WTC11 (cell line): ENCODE data around the gene BABAM2. TPM values are rescaled to one million over a fixed set of nuclear protein-coding genes. Genes with fewer than 3 reads are reported as not detected.

Source experiments
- ATAC-seq: fragments of 200-7000 bp; cut with Tn5 transposase; 2 replicates; pipeline ENCODE4 v1.10.0; 2021; ENCODE audit warnings: mild to moderate bottlenecking, moderate library complexity
- CTCF ChIA-PET: fragments of 300-600 bp; sonication (Branson Sonifier 250); formaldehyde crosslinking; loops from one replicate; lab custom pipeline; 2021; ENCODE audit warnings: antibody characterized with exemption; lab: Charles Lee
- POLR2A ChIA-PET: fragments of 350-600 bp; sonication (Branson Sonifier 250); formaldehyde crosslinking; loops from one replicate; lab custom pipeline; 2021; ENCODE audit warnings: antibody characterized with exemption; lab: Charles Lee
- DNase-seq: peaks from one replicate; pipeline ENCODE4 v3.0.0; 2021; ENCODE audit warnings: low spot score
- H3K27ac Mint-ChIP-seq: 2 replicates; pipeline ENCODE4 v1.8.0; 2021; ENCODE audit warnings: mixed read lengths
- H3K27me3 Mint-ChIP-seq: 2 replicates; pipeline ENCODE4 v1.8.0; 2021; ENCODE audit warnings: low read depth, mild to moderate bottlenecking, moderate library complexity, mixed read lengths
- H3K36me3 Mint-ChIP-seq: 2 replicates; pipeline ENCODE4 v1.8.0; 2021; ENCODE audit warnings: mixed read lengths
- H3K4me1 Mint-ChIP-seq: 2 replicates; pipeline ENCODE4 v1.8.0; 2022; ENCODE audit warnings: mixed read lengths
- H3K4me3 Mint-ChIP-seq: 2 replicates; pipeline ENCODE4 v1.8.0; 2021; ENCODE audit warnings: mild to moderate bottlenecking, moderate library complexity, mixed read lengths
- H3K9me3 Mint-ChIP-seq: 2 replicates; pipeline ENCODE4 v1.8.0; 2021; ENCODE audit warnings: mixed read lengths
- ELF4 ChIP-seq: sonication (generic); formaldehyde crosslinking; IDR thresholded peaks from 2 replicates; pipeline ENCODE4 v1.8.1; 2022; ENCODE audit warnings: low read depth, mild to moderate bottlenecking, moderate library complexity, missing genetic modification reagents
- ERG ChIP-seq: fragments of 250-450 bp; sonication (Bioruptor Pico); IDR thresholded peaks from 2 replicates; pipeline ENCODE4 v1.8.0; 2021; ENCODE audit warnings: mild to moderate bottlenecking
- ETV6 ChIP-seq: sonication (generic); formaldehyde crosslinking; IDR thresholded peaks from 2 replicates; pipeline ENCODE4 v1.8.1; 2022; ENCODE audit warnings: mild to moderate bottlenecking, missing genetic modification reagents
- FOXK1 ChIP-seq: sonication (generic); formaldehyde crosslinking; IDR thresholded peaks from 2 replicates; pipeline ENCODE4 v1.8.0; 2022; ENCODE audit warnings: mild to moderate bottlenecking, moderate library complexity, missing genetic modification reagents
- JUN ChIP-seq: sonication (generic); formaldehyde crosslinking; IDR thresholded peaks from 2 replicates; pipeline ENCODE4 v1.8.0; 2023; ENCODE audit warnings: mild to moderate bottlenecking, missing genetic modification reagents
- MLX ChIP-seq: sonication (generic); formaldehyde crosslinking; IDR thresholded peaks from 2 replicates; pipeline ENCODE4 v1.8.1; 2023; ENCODE audit warnings: mild to moderate bottlenecking, missing genetic modification reagents, moderate library complexity
- MYBL2 ChIP-seq: sonication (generic); formaldehyde crosslinking; IDR thresholded peaks from 2 replicates; pipeline ENCODE4 v1.8.1; 2023; ENCODE audit warnings: mild to moderate bottlenecking, moderate library complexity, missing genetic modification reagents
- NR1H2 ChIP-seq: sonication (generic); formaldehyde crosslinking; IDR thresholded peaks from 2 replicates; pipeline ENCODE4 v1.9.0; 2021; ENCODE audit warnings: mild to moderate bottlenecking, moderate library complexity, missing genetic modification reagents
- OVOL2 ChIP-seq: fragments of 250-450 bp; sonication (Bioruptor Pico); IDR thresholded peaks from 2 replicates; pipeline ENCODE4 v1.9.0; 2021; ENCODE audit warnings: mild to moderate bottlenecking, borderline replicate concordance
- RELA ChIP-seq: sonication (generic); formaldehyde crosslinking; IDR thresholded peaks from 2 replicates; pipeline ENCODE4 v1.8.1; 2022; ENCODE audit warnings: missing genetic modification reagents, mild to moderate bottlenecking, borderline replicate concordance
- RORB ChIP-seq: fragments of 250-450 bp; sonication (Bioruptor Pico); IDR thresholded peaks from 2 replicates; pipeline ENCODE4 v1.9.0; 2021; ENCODE audit warnings: mild to moderate bottlenecking
- SMAD3 ChIP-seq: sonication (generic); formaldehyde crosslinking; IDR thresholded peaks from 2 replicates; pipeline ENCODE4 v1.8.0; 2022; ENCODE audit warnings: missing genetic modification reagents, mild to moderate bottlenecking, borderline replicate concordance
- SMAD4 ChIP-seq: sonication (generic); formaldehyde crosslinking; IDR thresholded peaks from 2 replicates; pipeline ENCODE4 v1.8.0; 2022; ENCODE audit warnings: mild to moderate bottlenecking, missing genetic modification reagents
- TCF7 ChIP-seq: sonication (generic); formaldehyde crosslinking; IDR thresholded peaks from 2 replicates; pipeline ENCODE4 v1.8.0; 2022; ENCODE audit warnings: mild to moderate bottlenecking, low read depth, missing genetic modification reagents, moderate library complexity
- TEAD4 ChIP-seq: sonication (generic); formaldehyde crosslinking; IDR thresholded peaks from 2 replicates; pipeline ENCODE4 v1.8.0; 2022; ENCODE audit warnings: mild to moderate bottlenecking, missing genetic modification reagents
- ZNF219 ChIP-seq: sonication (generic); formaldehyde crosslinking; IDR thresholded peaks from 2 replicates; pipeline ENCODE4 v1.8.0; 2023; ENCODE audit warnings: missing genetic modification reagents, mild to moderate bottlenecking, borderline replicate concordance
- ZNF232 ChIP-seq: sonication (generic); formaldehyde crosslinking; IDR thresholded peaks from 2 replicates; pipeline ENCODE4 v1.8.0; 2022; ENCODE audit warnings: mild to moderate bottlenecking, missing genetic modification reagents
- ZSCAN18 ChIP-seq: fragments of 250-450 bp; sonication (Bioruptor Pico); IDR thresholded peaks from 2 replicates; pipeline ENCODE4 v2.1.2; 2022; ENCODE audit warnings: mild to moderate bottlenecking, moderate library complexity
- total RNA-seq: library from RNA; stranded (reverse); gene quantifications from 3 replicates; pipeline ENCODE4 v1.2.3, GENCODE V29; 2021
- TF ChIP-seq, protein P1 (sequence below): sonication (generic); formaldehyde crosslinking; conservative IDR thresholded peaks from 2 replicates; pipeline ENCODE4 v1.8.1; 2023; ENCODE audit warnings: mild to moderate bottlenecking, low read depth, missing genetic modification reagents, moderate library complexity
- TF ChIP-seq, protein P2 (sequence below): fragments of 250-450 bp; sonication (Bioruptor Pico); IDR thresholded peaks from 2 replicates; pipeline ENCODE4 v1.9.0; 2021; ENCODE audit warnings: mild to moderate bottlenecking
- TF ChIP-seq, protein P3 (sequence below): sonication (generic); formaldehyde crosslinking; IDR thresholded peaks from 2 replicates; pipeline ENCODE4 v1.8.1; 2022; ENCODE audit warnings: low read depth, missing genetic modification reagents, borderline replicate concordance

Gene BABAM2
- total RNA-seq, 1 experiment from 2014 or later: 16.5 TPM

DNA sequence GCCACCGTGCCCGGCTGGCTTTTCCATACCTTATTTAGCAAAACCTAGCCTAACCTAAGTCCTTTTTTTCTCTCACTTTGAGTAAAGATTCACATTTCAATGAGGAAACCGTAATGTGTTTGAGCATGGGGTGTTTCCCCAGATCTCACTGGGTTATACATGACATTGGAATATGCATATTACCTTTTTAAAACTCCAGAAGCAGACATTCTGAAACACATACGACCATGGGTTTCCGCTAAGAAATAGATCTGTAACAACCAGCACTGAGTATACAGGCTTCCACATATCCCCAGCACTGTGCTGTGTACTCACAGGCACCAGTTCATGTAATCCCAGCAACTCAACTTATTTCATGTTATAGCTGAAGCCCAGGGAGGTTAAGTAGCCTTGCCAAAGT is 461.1 kb downstream of the BABAM2 start:
- Mint-ChIP-seq H3K4me1 (peaks cover 10% of the 10 kb centered on the region; the same call in 1 of the 2 replicates), H3K27ac (no peak overlapping the region), H3K36me3 (no peaks in the 10 kb centered on the region), H3K27me3 (no peaks in the 10 kb centered on the region), H3K4me3 (no peak overlapping the region), H3K9me3 (no peaks in the 10 kb centered on the region)
- TF ChIP-seq SMAD3 (CRISPR knock-in tag) (no peak), ERG (CRISPR knock-in tag) (no peak), FOXK1 (CRISPR knock-in tag) (no peak), ZNF232 (no peak), NR1H2 (no peak)
- TF ChIP-seq, protein P1, sequence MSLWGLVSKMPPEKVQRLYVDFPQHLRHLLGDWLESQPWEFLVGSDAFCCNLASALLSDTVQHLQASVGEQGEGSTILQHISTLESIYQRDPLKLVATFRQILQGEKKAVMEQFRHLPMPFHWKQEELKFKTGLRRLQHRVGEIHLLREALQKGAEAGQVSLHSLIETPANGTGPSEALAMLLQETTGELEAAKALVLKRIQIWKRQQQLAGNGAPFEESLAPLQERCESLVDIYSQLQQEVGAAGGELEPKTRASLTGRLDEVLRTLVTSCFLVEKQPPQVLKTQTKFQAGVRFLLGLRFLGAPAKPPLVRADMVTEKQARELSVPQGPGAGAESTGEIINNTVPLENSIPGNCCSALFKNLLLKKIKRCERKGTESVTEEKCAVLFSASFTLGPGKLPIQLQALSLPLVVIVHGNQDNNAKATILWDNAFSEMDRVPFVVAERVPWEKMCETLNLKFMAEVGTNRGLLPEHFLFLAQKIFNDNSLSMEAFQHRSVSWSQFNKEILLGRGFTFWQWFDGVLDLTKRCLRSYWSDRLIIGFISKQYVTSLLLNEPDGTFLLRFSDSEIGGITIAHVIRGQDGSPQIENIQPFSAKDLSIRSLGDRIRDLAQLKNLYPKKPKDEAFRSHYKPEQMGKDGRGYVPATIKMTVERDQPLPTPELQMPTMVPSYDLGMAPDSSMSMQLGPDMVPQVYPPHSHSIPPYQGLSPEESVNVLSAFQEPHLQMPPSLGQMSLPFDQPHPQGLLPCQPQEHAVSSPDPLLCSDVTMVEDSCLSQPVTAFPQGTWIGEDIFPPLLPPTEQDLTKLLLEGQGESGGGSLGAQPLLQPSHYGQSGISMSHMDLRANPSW: no peak
- ATAC-seq (no peak), DNase-seq (no peak)
- CTCF ChIA-PET: interaction anchor here (1.0 kb wide), 1 partner anchor 668 kb away, joined by 5 read pairs; no protein-coding TSS in a partner anchor
- POLR2A ChIA-PET: no interaction called here

DNA sequence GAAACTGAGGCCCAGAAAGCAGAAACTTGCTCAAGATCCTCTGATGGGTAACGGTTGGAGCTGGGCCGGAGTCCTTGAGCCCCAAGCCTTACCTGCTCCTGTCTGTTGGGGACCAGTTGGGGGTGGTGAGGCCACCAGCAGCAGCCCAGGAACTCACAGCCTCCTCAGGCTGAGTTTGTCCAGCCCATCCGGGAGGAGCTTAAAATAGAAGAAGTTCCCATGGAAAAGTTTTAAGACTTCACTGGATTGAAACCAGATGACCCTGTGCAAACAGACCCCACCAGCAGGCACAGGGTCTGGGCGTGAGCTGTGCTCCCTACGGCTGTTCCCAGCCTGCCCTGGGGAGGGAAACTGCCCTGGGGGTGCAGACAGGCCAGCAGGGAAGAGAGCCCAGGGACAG is 461.6 kb downstream of the BABAM2 start:
- ATAC-seq: no peak
- POLR2A ChIA-PET: no interaction called here
- Mint-ChIP-seq H3K27me3 (no peaks in the 10 kb centered on the region), H3K27ac (no peak overlapping the region)
- no peak for DNase-seq
- TF ChIP-seq, protein P2, sequence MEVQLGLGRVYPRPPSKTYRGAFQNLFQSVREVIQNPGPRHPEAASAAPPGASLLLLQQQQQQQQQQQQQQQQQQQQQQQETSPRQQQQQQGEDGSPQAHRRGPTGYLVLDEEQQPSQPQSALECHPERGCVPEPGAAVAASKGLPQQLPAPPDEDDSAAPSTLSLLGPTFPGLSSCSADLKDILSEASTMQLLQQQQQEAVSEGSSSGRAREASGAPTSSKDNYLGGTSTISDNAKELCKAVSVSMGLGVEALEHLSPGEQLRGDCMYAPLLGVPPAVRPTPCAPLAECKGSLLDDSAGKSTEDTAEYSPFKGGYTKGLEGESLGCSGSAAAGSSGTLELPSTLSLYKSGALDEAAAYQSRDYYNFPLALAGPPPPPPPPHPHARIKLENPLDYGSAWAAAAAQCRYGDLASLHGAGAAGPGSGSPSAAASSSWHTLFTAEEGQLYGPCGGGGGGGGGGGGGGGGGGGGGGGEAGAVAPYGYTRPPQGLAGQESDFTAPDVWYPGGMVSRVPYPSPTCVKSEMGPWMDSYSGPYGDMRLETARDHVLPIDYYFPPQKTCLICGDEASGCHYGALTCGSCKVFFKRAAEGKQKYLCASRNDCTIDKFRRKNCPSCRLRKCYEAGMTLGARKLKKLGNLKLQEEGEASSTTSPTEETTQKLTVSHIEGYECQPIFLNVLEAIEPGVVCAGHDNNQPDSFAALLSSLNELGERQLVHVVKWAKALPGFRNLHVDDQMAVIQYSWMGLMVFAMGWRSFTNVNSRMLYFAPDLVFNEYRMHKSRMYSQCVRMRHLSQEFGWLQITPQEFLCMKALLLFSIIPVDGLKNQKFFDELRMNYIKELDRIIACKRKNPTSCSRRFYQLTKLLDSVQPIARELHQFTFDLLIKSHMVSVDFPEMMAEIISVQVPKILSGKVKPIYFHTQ: no peak
- TF ChIP-seq MYBL2 (CRISPR knock-in tag): no peak
- no peak for TF ChIP-seq ETV6 (CRISPR knock-in tag)
- no peak for TF ChIP-seq SMAD3 (CRISPR knock-in tag)
- no peak for TF ChIP-seq TCF7 (CRISPR knock-in tag)
- TF ChIP-seq RORB (CRISPR knock-in tag): no peak
- TF ChIP-seq, protein P3, sequence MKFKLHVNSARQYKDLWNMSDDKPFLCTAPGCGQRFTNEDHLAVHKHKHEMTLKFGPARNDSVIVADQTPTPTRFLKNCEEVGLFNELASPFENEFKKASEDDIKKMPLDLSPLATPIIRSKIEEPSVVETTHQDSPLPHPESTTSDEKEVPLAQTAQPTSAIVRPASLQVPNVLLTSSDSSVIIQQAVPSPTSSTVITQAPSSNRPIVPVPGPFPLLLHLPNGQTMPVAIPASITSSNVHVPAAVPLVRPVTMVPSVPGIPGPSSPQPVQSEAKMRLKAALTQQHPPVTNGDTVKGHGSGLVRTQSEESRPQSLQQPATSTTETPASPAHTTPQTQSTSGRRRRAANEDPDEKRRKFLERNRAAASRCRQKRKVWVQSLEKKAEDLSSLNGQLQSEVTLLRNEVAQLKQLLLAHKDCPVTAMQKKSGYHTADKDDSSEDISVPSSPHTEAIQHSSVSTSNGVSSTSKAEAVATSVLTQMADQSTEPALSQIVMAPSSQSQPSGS (CRISPR knock-in tag): no peak
- no peak for TF ChIP-seq JUN (CRISPR knock-in tag)
- TF ChIP-seq TEAD4 (CRISPR knock-in tag): no peak
- TF ChIP-seq, all 79 proteins: peak for 0
- Mint-ChIP-seq H3K4me3 (no peak overlapping the region), H3K36me3 (no peaks in the 10 kb centered on the region), H3K4me1 (peaks cover 10% of the 10 kb centered on the region; the same call in 1 of the 2 replicates), H3K9me3 (no peaks in the 10 kb centered on the region)
- CTCF ChIA-PET: interaction anchor here (1.0 kb wide), 1 partner anchor 668 kb away, joined by 5 read pairs; no protein-coding TSS in a partner anchor

GRCh38 chr2:28352610-28353195 is 462.2 kb downstream of the BABAM2 start:
- ATAC-seq: no peak
- DNase-seq: no peak
- Mint-ChIP-seq H3K4me3 (no peak overlapping the region), H3K9me3 (no peaks in the 10 kb centered on the region), H3K27ac (no peak overlapping the region), H3K4me1 (peaks cover 10% of the 10 kb centered on the region; the same call in 1 of the 2 replicates), H3K36me3 (no peaks in the 10 kb centered on the region), H3K27me3 (no peaks in the 10 kb centered on the region)
- ChIA-PET POLR2A (no interaction called here), CTCF (interaction anchor here (1.0 kb wide), 1 partner anchor 669 kb away, joined by 5 read pairs; no protein-coding TSS in a partner anchor)
- no peak for TF ChIP-seq OVOL2 (CRISPR knock-in tag)
- no peak for TF ChIP-seq ELF4 (CRISPR knock-in tag)
- TF ChIP-seq MLX (CRISPR knock-in tag): no peak
- no peak for TF ChIP-seq RELA (CRISPR knock-in tag)
- TF ChIP-seq ZNF219: no peak
- no peak for TF ChIP-seq SMAD4 (CRISPR knock-in tag)
- no peak for TF ChIP-seq JUN (CRISPR knock-in tag)
- no peak for TF ChIP-seq ZSCAN18 (CRISPR knock-in tag)
